Activated effector memory CD4-positive, alpha-beta T cell treated with anti-CD3 and anti-CD28 coated beads, Interleukin-2, amount 50 U/mL, for 16 hours (primary cell): Measurements from ENCODE around the gene TOR4A.
A peak's percentile ranks its signal among the peaks of the same experiment; 100 is the strongest.

ENCODE experiments used
- DNase-seq: peaks from one replicate; pipeline ENCODE4 v3.0.0-alpha.2; 2020

Gene TOR4A

GRCh38 chr9:137277329-137278041 lies at the start of gene TOR4A:
Gene TOR4A (plus strand): TSS chr9:137277726. CDS start chr9:137278690, 964 bp downstream.
- peak; percentile 74 for DNase-seq

DNA sequence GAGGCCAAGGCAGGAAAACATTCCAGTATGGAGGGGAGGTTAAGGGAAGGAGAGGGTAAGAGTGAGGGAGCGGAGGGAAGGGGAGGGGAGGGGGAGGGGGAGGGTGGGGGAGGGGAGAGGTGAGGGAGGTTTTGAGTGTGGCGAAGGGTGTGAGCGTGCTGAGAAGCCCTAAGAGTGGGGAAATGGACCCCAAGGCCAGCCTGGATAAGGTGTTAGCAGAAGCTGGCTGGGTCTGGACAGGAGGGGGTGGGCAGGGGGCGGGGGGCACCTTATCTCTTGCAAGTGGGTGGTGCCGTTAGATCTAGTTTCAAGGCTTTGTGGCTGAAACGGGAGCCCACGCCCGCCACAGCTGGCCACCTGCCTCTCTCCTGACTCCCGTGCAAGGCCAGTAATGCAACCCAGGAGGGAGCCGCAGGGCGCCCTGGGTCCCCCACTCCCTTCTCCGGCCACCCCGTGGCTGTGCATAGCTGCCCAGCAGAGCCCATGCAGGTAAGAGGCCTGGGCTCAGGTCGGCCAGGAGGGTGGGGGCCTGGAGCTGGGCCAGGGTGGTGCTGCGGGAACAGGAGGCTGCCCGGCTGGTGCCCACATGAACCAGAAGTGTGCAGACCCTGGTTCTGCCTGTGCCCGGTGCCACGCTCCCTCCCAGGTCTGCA lies 49.5 kb upstream of the TOR4A start:
- no peak for DNase-seq

DNA sequence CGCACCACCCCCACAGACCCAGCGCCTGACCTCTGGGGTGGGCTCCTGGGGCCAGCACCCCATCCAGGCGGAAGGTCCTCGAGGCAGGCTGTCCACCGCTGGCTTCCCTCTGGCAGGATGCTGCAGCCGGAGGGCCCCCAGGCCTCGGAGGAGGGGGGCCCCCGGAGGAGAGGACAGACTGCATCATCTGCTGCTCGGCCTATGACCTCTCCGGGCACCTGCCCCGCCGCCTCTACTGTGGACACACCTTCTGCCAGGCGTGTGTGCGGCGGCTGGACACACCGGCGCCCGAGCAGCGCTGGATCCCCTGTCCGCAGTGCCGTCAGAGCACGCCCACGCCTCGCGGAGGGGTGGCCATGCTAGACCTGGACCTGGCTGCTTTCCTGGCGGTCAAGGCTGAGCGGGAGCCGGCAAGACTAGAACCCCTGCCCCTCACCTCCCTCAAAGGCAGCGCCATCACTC lies 49.0 kb upstream of the TOR4A start:
- no peak for DNase-seq

DNA sequence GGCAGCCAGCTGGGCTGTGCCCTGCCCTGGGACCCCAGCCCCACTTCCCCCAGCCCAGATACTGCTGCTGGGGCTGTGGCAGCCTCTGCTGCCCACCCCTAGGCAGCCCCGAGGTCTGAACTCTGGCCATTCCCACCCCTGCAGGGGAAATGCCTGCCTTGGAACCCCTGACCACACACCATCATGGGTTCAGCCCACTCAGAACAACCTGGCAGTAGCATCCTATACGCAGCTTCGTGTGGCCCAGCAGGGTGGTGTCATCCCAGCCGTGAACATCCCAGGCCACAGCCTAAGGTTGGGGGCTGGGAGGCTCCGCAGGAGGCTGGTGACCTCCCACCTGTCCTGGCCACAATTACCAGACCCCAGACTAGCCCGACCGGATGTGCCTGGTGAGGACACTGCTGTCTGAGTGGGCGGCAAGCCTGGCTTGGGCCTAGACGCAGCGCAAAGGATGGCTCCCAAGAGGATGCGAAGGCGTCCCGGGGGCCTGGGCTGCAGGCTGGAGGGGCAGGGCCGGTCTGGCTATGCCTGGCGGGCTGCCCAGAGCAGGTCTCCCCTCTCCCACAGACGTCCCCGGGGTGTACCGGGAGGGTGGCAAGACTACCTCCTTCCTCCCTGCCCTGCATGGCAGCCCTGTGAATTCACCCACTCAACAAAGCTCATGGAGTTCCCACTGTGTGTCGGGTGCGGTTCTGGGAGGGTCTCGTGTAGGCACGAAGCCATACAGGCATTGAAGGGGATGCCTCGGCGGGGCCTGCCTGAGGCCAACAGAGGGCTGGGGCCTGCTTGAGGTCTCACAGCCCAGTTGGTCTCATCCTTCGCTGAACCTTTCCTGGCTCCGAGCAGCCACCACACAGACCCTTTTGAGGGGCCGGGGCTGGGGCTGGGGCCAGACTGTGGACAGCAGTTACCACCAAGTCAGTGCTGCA lies 48.3 kb upstream of the TOR4A start:
- no peak for DNase-seq

- DNase-seq, result no peak
Observed at GRCh38 chr9:137229903-137230704, 47.4 kb upstream of the TOR4A start.

DNA sequence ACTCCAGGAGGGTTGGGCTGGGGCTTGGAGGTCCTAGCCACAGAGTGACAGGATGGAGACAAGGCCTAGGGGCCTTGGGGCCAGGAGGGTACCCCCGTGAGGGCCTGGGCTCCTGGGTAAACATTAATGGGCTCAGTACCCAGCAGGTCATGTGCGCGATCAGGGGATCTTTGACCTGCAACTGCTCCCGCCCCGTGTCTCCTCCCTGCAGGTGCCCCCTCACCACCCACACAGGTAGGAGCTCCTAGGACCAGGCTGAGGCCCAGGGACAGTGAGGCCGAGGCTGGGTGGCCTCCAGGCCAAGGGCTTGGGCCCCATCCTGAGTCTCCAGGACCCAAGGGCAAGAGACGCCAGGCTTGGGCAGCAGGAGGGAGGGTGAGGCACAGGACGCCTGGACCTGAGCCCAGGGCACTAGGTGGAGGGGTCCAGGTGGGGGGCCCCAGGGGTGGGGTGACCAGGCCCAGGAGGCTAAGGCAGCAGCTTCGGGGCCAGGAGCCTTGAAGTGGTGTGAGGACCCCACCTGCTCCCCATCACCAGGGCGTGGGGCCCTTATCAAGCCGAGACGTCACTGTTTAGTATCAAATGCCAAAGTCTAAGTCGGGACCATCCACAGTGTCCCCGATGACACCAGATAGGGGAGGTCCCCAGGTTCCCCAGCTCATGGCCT lies 46.7 kb upstream of the TOR4A start, which contains the start of gene SLC34A3:
Gene SLC34A3 (plus strand): TSS at position 197 of the 667 bp plus-strand sequence. CDS start 802 bp downstream, outside the sequence.
- DNase-seq, result no peak

DNA sequence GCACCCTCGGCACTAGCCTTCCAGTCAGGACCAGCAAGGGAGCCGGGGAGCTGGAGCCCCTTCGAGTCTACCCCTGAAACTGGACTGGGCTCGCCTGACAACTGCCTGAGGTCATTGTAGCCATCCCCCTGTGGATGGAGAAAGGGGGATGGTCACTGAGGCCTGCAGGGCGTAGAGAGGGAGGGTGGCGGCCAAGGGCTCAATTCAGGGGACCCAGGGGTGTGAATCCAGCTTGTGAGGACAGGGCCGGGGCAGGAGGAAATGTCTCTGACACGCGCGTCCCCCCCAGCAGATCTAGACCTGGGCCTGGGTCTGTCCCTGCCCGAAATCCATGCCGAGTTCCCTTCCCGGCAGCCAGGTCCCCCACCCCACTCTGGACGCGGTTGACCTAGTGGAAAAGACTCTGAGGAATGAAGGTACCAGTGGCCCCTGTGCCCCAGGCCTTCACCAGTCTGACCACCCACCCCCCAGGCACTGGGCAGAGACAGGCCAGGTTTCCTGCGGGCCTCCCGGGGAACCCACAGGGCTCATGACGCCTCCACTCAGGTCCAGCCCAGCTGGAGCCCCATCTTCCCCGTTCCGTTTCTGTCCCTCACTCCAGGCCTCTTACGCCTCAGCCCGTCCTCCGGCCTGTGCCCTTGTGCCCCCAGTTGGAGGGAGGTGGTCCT lies 46.0 kb upstream of the TOR4A start:
- no peak for DNase-seq

- no peak for DNase-seq
Observed at GRCh38 chr9:137232101-137232500, 45.4 kb upstream of the TOR4A start.

DNA sequence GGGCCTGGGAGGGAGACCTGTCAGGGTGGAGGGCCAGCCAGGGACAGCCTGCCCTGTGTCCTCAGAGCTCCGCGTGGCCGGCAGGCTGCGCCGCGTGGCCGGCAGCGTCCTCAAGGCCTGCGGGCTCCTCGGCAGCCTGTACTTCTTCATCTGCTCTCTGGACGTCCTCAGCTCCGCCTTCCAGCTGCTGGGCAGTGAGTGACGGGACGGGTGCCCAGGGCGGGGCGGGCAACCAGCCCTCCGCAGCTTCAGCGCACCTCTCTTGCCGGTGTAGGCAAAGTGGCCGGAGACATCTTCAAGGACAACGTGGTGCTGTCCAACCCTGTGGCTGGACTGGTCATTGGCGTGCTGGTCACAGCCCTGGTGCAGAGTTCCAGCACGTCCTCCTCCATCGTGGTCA lies 45.0 kb upstream of the TOR4A start:
- DNase-seq, result no peak

- no peak for DNase-seq
Observed at GRCh38 chr9:137233143-137233980, 44.2 kb upstream of the TOR4A start.

GRCh38 chr9:137234055-137234697 lies 43.4 kb upstream of the TOR4A start:
- DNase-seq, result no peak

- DNase-seq, result no peak
Observed at GRCh38 chr9:137234758-137235423, 42.6 kb upstream of the TOR4A start.

GRCh38 chr9:137235424-137236237 lies 41.9 kb upstream of the TOR4A start:
- no peak for DNase-seq

DNA sequence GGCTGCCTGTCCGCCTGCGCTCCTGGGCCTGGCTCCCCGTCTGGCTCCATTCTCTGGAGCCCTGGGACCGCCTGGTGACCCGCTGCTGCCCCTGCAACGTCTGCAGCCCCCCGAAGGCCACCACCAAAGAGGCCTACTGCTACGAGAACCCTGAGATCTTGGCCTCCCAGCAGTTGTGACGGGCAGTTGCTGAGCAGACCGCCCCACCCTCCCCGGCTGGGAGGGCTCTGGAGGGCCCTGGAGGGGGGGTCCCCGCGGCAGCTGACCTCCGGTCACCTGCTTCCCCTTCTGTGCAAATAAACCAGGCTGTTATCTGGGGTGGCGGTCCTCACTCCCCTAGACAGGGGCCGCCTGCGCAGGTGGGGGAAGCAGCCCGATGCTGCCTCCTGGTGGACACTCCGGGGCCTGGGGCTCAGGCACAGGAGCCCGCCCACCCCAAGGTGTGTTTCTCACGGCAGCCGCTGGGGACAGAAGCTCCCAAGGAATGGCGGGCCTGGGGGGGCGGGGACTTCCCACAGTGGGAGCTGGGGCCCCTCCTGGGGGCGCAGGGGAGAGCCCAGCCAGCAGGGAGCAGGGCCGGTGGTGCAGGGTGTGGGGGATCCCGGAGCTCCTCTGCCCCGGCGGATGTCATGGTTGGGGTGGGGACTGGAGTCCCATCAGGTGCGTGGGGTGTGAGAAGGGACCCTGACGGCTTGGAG lies 41.1 kb upstream of the TOR4A start:
- peak; percentile 96 for DNase-seq

DNA sequence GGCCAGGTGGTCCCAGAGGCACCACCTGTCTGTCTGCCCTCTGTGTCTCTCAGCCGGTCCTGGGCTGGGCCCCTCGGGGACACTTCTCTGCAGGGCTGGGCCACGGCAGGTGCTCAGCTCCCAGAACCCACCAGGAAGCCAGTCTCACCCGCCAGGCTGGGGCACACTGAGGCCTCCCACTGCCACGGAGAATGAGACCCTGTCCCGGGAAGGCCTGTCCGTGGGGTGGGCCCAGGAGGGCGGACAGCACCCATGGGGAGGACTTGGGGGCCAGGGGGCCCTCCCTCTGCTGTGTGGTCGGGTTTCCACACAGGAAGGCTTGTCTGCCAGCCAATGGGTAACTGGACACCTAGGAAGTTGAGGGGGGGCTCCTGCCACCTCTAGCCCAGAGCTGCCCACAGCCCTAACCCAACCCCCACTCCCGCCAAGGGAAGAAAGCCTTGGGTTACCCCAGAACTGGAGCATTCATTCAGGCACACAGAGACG lies 40.5 kb upstream of the TOR4A start:
- DNase-seq, result no peak

GRCh38 chr9:137237759-137238726 lies 39.5 kb upstream of the TOR4A start:
- no peak for DNase-seq
